MM.1S (cell line): ENCODE results near the gene SSNA1.

ENCODE experiments used
- CTCF ChIP-seq: fragments of 300-600 bp; sonication (generic); IDR thresholded peaks from 2 replicates; pipeline ENCODE4 v1.5.1; 2016; ENCODE audit warnings: antibody characterized with exemption, low read length, mixed read lengths
- EZH2 ChIP-seq: fragments of 300-600 bp; sonication (generic); optimal IDR thresholded peaks from 2 replicates; pipeline ENCODE3; 2017; ENCODE audit warnings: low read depth, mild to moderate bottlenecking, antibody characterized with exemption, low read length, mixed read lengths

- no peak for TF ChIP-seq CTCF
- TF ChIP-seq EZH2: no peak
Observed at GRCh38 chr9:137150617-137151457, 37.6 kb upstream of the SSNA1 start.
